Esophagus squamous epithelium (tissue), 4 donors: ENCODE data around the gene FLT4.

Experiments
- CTCF ChIP-seq, 6 experiments: fragments of 450-650 bp in 4 of 6; fragments of 200-600 bp in 2 of 6; sonication (generic) in 2 of 6; IDR thresholded peaks; one replicate each; pipeline ENCODE4 v1.5.1; 2016 to 2019; ENCODE audit warnings: antibody characterized with exemption in 6 of 6, mild to moderate bottlenecking in 4 of 6, moderate library complexity in 4 of 6
- POLR2A ChIP-seq, 4 donors: fragments of 450-650 bp; IDR thresholded peaks; one replicate each; pipeline ENCODE4 v1.6.1; 2017; ENCODE audit warnings: antibody characterized with exemption in 4 of 4, mild to moderate bottlenecking in 4 of 4, moderate library complexity in 3 of 4

GRCh38 chr5:180609386-180609785 lies 40.0 kb downstream of the FLT4 start:
- TF ChIP-seq CTCF (IDR thresholded peaks at IDR 0.05) (no peak), POLR2A (IDR thresholded peaks at IDR 0.05) (no peak)
